NCI-H2029 (cell line): ENCODE data around the gene PSMB2.
A peak's percentile ranks its signal among the peaks of the same experiment; 100 is the strongest.

Experiments
- DNase-seq: peaks from one replicate; lab custom pipeline; 2025; lab: John Stamatoyannopoulos, UW

PSMB2 gene

DNA sequence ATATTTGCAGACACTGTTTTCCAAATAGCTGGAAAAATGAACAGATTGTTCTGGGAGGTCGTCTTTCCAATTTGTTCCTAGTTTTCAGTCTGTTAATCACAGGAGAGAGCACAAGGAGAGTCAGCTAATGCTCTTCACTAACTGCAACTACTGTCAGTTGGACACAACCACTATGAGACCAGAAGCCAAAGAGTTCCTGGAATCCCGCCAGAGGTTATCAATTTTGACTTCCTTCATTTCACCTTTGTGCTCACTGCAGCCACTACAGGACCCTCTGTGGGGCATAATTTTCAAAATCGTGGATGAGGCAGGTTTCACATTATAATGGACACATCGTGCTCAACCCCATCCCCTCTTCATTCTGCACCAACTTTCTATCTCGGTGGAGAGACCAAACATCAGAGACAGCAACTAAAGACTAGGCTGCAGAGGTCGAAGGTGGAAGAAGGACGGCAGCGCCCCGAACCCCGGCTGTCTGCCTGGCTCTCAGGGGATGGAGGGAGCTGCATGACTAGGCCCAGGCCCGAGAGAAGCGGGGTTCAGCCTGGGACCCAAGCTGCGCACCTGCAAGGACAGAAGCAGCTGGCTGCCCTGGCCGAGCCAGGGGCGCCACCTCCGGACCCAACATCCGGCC lies 84.7 kb downstream of the PSMB2 start:
- no peak for DNase-seq

- peak; percentile 77 for DNase-seq
Observed at GRCh38 chr1:35555601-35556477, 85.5 kb downstream of the PSMB2 start.

DNA sequence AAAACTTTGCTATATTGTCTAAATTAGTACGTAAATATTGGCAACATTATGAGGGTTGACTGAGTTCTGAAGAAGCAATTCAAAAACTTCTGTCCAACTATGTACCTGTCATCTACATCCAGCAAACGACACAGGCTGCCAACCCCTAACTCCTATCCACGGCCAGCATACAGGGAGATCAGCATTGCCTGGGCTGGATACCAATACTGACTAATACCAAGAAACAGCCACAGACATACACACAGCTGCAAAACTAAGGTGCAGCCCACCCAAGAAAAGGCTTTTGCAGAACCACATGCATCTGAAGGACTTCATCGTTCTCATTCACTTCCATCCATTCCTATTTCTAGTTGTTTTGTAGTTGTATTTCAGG lies 86.1 kb downstream of the PSMB2 start:
- DNase-seq, result no peak

DNA sequence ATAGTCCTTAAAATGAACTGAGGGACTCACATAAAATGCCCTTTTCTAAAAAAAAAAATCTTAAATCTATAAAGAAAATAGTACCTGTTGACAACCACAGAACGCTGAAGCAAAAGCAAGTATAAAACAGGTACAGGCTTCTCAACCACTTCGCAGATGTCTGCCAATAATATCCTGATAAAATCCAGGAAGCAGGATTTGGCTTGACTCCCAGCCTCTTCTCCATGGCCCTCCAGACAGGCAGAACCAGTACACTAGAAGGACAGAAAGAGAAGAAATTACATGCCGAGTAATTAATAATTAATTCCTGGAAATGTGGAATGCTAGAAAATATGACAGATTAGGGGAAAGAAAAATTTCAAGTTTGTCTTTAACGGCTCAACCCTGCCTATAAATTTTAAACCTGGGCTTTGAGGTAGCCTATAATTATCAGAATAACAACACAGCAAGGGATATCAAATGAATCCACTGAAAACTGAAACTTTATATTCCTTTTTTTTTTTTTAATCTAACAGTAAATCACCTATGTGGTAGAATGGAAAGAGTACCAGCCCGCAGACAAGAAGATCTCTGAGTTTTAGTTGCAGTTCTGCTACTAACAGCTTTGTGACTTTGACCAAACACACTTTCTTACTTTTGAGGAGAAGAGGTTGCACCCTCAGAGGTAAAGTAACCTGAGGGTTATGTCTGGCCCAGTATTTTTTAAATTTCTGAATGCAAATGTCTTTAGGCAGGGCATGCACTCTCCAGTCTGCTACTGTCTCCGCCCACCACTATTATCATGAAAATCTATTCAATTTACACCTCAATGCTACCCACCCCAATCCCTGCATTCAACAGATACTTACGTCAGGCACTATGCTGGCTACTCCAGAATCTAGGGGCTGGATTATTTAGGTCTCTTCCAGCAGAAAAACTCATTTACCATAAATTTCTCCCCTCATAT lies 86.8 kb downstream of the PSMB2 start:
- DNase-seq, result peak; percentile 71

DNA sequence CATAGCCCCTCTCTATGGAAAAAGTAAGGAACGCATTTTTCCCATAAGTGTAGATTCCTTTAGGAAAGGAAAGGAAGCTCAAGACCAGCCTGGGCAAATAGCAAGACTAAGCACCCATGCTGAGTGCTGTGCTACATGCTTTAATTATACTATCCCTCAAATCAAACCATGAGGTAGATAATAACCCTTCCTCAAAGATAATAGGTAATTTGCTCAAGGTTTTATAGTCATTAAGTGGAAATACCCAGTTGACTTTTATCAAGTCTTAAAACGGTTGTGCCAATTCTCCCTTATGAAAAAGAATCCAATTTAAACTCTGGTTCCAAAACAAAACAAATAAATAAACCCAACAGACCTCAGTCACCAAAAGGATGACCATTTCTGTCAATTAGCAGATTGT lies 87.5 kb downstream of the PSMB2 start:
- no peak for DNase-seq
